GM19438 (cell line): ENCODE results near the gene HS3ST1.

Experiments used
- ATAC-seq: cut with Tn5 transposase; IDR thresholded peaks from one replicate; pipeline ENCODE4 v1.9.1; 2021; ENCODE audit warnings: low read depth; ENCODE audit not compliant: unreplicated experiment

HS3ST1 gene

GRCh38 chr4:11436084-11436483, 7.4 kb upstream of the HS3ST1 start:
- peak; percentile 67 for ATAC-seq

DNA sequence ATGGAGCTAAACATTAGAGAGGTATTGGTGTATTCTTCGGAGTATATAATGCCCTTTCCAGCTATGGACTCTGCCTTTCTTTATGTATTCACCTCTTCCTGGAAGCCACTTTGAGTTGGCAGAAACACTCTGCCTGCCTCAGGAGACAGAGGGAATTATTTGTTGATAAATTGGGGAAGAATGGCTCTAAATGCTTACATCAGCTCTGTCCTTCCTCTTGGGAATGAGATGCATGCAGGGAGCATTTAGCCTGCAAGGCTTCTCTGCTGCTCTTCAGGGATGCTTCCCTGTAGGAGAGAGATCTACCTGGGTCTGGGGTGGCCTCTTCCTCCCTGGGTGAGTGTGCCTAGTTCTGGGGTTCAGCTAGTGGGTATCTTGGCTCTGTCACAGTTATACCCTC, 6.9 kb upstream of the HS3ST1 start:
- ATAC-seq: no peak

DNA sequence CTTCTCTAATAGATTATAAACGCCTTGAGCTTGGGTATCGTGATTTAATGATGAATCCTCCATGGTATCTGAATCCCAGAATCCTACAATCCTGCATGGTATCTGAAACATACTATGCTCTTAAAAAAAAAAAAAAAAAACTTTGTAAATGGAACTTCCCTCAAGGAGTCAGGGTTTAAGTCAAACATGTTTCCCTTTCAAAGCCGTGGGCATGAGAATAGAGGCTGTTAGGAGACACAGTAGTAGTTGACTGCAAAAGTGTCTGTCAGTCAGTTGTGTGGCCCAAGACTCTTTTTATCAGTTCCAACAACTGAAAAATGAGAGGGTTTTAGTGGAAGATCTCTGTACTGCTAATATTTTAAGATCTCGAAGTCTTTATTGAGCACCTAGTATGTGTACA, 2.4 kb upstream of the HS3ST1 start:
- ATAC-seq: no peak

DNA sequence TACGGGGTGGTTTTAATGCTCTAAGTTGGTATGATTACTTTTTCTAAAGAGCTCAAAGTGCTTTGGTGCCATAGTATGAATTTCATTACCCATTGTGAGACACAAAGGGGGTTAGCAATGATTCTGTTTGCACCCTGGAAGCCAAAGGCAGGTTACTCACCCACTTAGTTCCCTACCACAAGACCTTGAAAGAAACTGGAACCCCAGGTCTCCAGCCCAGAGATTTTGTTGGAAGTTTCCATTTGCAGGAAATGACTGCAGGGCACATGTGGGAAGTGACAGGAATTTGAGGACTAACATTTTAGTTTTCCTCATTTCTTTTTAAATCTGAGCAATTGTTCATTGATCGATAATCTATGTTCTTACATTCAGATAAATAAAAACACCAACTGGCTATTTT, 1.8 kb upstream of the HS3ST1 start:
- ATAC-seq: no peak

DNA sequence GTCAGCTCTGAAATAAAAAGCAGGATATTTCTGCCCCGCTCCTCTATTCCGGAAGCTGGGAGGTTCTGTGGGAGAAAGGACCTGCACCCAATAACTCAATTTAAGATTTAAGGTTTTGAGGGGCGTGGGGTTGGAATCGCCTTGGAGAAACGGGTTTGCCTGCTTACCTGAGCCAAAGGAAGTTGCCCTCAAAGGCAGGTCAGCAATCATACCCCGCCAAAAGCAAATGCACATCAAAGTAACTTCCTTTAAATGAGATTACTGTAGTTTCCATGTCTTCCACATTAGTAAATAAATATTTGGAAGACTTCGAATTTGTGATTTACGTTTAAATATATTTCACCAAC, 978 bp upstream of the HS3ST1 start:
- ATAC-seq: no peak

DNA sequence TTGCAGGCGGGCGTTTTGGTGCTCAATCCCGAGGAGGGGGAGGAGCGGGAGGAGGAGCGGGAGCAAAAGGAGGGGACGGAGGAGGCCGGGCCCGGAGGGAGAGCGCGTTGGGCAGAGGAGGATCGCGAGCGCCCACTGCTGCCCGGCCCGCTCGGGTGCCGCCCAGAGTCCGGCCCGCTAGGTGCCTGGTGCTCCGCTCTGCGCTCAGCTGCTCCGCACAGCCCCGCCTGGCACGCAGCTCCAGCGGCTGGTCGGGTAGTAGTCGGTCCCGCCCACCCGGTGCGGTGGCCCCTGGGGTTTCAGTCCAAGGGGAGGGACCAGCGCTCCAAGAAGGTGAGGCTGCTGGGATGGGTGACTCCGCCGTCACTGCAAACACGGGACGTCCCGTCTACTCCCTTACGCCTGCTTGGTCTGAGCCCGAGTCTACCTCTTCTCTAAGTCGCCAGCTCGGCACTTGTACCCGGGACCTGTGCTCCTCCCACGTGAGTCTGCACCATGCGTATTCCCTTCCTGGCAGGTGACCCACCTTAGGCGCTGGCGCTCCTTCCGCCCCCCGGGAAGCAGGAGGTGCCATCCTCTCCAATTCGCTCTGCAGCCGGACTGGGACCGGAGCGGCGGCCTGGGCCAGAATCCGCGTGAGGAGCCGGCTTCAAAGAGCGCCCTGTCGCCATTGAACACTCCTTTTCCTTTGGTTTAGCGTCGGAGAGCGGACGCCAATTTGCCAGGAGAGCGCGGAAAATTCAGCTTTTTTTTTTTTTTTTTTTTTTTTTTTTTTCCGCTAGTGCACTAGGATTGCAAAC, 405 bp upstream of the HS3ST1 start:
- ATAC-seq: peak; percentile 76

- no peak for ATAC-seq
Measured at GRCh38 chr4:11427121-11427996, 1.3 kb downstream of the HS3ST1 start.

DNA sequence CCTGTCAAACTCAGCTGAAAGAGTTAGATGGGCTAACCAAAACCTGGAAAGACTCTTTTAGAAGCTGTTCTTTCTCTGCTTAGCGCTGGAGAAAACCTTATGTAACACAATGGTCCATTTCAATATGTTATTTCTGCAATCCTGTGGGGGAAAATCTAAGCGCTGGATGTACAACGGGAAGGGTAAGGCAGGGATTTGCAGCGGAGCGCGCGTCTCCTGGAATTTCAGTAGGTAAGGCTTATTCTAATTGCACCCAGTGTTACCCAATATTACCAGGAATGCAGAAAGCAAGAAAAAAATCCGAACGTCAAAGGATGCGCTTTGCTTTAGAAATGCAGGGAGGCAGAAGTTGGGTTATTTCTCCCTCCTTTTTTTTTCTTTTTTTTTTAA, 2.0 kb downstream of the HS3ST1 start:
- ATAC-seq: no peak

- ATAC-seq: no peak
Measured at GRCh38 chr4:11426003-11426402, 2.7 kb downstream of the HS3ST1 start.

DNA sequence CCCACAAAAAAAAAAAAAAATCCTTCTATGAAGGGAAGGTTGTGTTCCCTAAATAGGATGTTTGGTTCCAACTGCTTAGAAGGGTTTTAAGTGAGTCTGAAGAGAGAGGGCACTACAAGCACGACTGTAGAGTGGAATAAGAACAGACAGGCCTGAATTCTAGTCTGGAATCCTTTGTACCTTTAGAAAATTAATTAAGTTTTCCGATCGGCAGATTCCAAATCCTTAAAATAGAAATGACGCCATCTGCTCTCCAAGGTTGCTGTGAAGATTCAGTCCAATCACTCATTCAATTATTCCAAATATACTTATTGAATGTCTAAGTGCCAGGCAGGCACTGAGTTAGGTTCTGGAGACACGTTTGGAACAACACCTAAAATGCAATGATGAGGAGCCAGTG, 3.8 kb downstream of the HS3ST1 start:
- ATAC-seq: no peak

- ATAC-seq: no peak
Measured at GRCh38 chr4:11424000-11424399, 4.7 kb downstream of the HS3ST1 start.

GRCh38 chr4:11423465-11423864, 5.2 kb downstream of the HS3ST1 start:
- no peak for ATAC-seq

DNA sequence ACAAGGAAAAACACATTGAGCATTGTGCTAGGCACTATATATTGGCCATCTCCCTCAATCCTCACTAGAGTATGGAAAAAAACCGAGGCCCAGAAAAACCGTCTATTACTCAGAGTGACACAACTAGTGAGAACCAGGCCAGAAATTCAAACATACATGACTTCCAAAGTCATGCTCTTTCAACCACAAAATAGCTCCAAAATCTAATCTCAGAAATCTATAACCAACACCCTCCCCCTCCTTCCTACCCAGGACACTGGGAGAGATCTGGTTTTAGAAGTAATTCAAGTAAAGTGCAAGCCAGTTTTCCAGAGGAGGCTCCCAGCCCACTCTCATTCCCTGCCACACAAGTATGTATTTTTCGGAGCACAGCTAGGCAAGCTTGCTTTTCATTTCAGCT, 7.6 kb downstream of the HS3ST1 start:
- ATAC-seq: no peak

GRCh38 chr4:11420327-11420726, 8.4 kb downstream of the HS3ST1 start:
- no peak for ATAC-seq

- ATAC-seq: no peak
Measured at GRCh38 chr4:11418610-11419009, 10.1 kb downstream of the HS3ST1 start.

DNA sequence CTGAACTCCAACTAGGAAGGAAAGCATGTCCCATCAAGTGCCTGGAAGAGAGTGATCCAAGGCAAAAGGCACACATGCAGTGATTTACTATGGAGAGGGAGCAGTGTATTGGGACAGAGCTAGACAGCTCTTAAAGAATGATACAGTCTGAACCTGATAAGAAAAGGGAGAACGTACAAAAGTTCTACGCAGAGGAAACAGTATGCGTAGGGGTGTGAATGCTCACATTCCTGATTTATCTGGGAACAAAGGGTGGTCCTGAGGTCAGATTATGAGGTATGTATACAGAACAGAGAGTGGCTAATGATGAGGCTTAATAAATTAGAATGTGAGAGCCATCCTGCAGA, 12.0 kb downstream of the HS3ST1 start:
- ATAC-seq: no peak

- no peak for ATAC-seq
Measured at GRCh38 chr4:11416071-11416766, 12.5 kb downstream of the HS3ST1 start.

- no peak for ATAC-seq
Measured at GRCh38 chr4:11415409-11416070, 13.2 kb downstream of the HS3ST1 start.

DNA sequence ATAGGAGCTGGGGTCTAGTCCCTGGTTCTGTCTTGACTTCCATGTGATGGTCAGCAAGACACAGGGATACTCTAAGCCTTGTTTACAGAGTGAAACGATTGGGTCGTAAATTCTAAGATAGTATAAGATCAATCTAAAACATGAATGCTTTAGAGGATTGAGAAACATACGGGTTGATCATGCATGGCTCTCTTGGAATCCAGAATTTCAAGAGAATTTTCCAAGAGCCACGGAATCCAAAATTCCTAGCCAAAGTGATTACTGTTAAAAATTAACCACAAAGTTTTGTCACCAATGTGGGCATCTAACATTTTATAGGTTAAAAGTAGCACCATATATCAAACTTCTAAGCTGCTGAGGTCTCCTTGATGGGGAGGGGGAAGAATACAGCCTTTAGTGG, 16.5 kb downstream of the HS3ST1 start:
- no peak for ATAC-seq

DNA sequence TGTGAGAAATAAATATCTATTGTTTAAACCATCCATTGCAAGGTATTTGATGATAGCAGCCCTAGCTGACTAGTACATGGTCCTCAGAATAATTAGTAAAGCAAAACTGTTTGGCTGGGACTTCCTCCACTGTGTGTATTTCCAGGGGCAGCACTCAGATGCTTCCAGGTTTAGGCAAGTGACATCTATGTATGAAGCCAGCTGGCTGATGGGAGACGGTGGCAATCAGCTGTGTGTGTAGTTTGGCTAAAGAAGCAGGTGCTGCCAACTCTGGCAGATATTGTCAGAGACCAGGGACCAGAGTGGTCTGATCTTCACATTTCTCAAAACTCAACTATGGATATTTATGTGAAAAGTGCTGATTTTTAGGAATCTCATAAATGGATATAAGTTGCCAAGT, 19.1 kb downstream of the HS3ST1 start:
- ATAC-seq: no peak
